Hepatocyte (in vitro differentiated cells): ENCODE measurements around the gene FBXO47. TPM values are rescaled to one million over a fixed set of nuclear protein-coding genes. Genes with fewer than 3 reads are reported as not detected.

Experiments
- DNase-seq: peaks from one replicate; pipeline ENCODE4 v3.0.0-alpha.2; 2016; ENCODE audit warnings: low spot score
- H2AFZ ChIP-seq: fragments of 200-600 bp; sonication (generic); 2 replicates; pipeline ENCODE4 v1.6.0; 2016; ENCODE audit warnings: antibody characterized with exemption, mild to moderate bottlenecking
- H3K27ac ChIP-seq: fragments of 200-600 bp; sonication (generic); 2 replicates; pipeline ENCODE4 v1.5.1; 2016; ENCODE audit warnings: mild to moderate bottlenecking
- H3K27me3 ChIP-seq: fragments of 200-600 bp; sonication (generic); 2 replicates; pipeline ENCODE4 v1.6.1; 2016
- H3K36me3 ChIP-seq: fragments of 200-600 bp; sonication (generic); replicated peaks from 2 replicates; pipeline ENCODE4 v1.5.1; 2016; ENCODE audit warnings: low read depth; ENCODE audit not compliant: insufficient read depth
- H3K4me1 ChIP-seq: fragments of 200-600 bp; sonication (generic); 2 replicates; pipeline ENCODE4 v1.5.1; 2016; ENCODE audit warnings: mild to moderate bottlenecking, moderate library complexity; ENCODE audit not compliant: insufficient read depth
- H3K4me2 ChIP-seq: fragments of 200-600 bp; sonication (generic); 2 replicates; pipeline ENCODE4 v1.6.0; 2016
- H3K4me3 ChIP-seq: fragments of 200-600 bp; sonication (generic); 2 replicates; pipeline ENCODE4 v1.5.1; 2016; ENCODE audit warnings: mild to moderate bottlenecking
- H3K79me2 ChIP-seq: fragments of 200-600 bp; sonication (generic); 2 replicates; pipeline ENCODE4 v1.6.0; 2017; ENCODE audit warnings: mild to moderate bottlenecking
- H3K9me2 ChIP-seq: fragments of 200-600 bp; sonication (generic); replicated peaks from 2 replicates; pipeline ENCODE4 v1.6.0; 2017; ENCODE audit warnings: mild to moderate bottlenecking; ENCODE audit not compliant: insufficient read depth
- H3K9me3 ChIP-seq: fragments of 200-600 bp; sonication (generic); 2 replicates; pipeline ENCODE4 v1.5.1; 2016; ENCODE audit warnings: low read depth, mild to moderate bottlenecking
- H4K20me1 ChIP-seq: fragments of 200-600 bp; sonication (generic); 2 replicates; pipeline ENCODE4 v1.6.0; 2016; ENCODE audit warnings: mild to moderate bottlenecking; ENCODE audit not compliant: insufficient read depth, poor library complexity, severe bottlenecking
- CTCF ChIP-seq: fragments of 200-600 bp; sonication (generic); IDR thresholded peaks from 2 replicates; pipeline ENCODE4 v1.5.1; 2016; ENCODE audit warnings: antibody characterized with exemption, mild to moderate bottlenecking; ENCODE audit not compliant: poor library complexity
- EZH2 ChIP-seq: fragments of 200-600 bp; sonication (generic); IDR thresholded peaks from 2 replicates; pipeline ENCODE4 v1.6.1; 2016; ENCODE audit warnings: antibody characterized with exemption, mild to moderate bottlenecking, borderline replicate concordance
- EZH2phosphoT487 ChIP-seq: fragments of 200-600 bp; sonication (generic); IDR thresholded peaks from one replicate; pipeline ENCODE4 v1.6.1; 2018; ENCODE audit warnings: antibody characterized with exemption, mild to moderate bottlenecking, low read depth, moderate library complexity; ENCODE audit not compliant: unreplicated experiment, severe bottlenecking
- WGBS: methylation state at CpG from one replicate; pipeline ENCODE4 v1.1.6; 2016; ENCODE audit warnings: low lambda C conversion rate; ENCODE audit errors: missing lambda C conversion rate; 5-methylcytosine and 5-hydroxymethylcytosine counted together
- polyA plus RNA-seq: library from polyadenylated mRNA; unstranded; fragments of >200 nt; fragmentation: Nextera tagmentation; extraction: Ambion mirVana; gene quantifications from 2 replicates; pipeline ENCODE4 v1.2.1, GENCODE V29; 2016
- total RNA-seq: library from RNA; depleted of rRNA; stranded (reverse); fragments of >200 nt; gene quantifications from 2 replicates; pipeline ENCODE4 v1.2.3, GENCODE V29; 2014

The FBXO47 gene
- total and polyA plus RNA-seq, 2 experiments from 2014 or later: not detected

DNA sequence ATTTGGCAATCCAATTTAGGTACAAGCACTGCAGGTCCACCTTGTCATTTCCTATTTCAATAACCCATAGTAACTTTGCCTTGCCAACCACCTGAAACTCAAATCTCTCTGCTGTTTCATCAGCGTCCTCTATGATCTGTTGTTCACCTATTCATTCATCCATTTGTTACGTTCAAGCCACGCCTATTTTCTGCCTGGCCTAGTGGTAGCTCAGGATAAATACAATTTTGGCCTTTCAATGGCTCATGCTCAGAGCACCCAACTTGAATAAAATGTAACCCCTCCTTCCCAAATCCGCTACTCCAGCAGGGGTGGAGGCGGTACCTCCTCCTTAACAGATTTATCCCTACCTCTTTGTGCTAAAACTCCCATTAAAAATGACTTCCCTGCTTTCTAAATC is 3.6 kb upstream of the FBXO47 start:
- 91% methylated on average over 5 of the region's 5 CpGs for WGBS
- Histone ChIP-seq H3K27me3 (no peaks in the 10 kb centered on the region), H3K4me1 (no peaks in the 10 kb centered on the region), H3K27ac (no peak overlapping the region), H4K20me1 (no peaks in the 10 kb centered on the region), H3K4me3 (no peak overlapping the region), H3K9me3 (no peaks in the 10 kb centered on the region), H3K4me2 (no peak overlapping the region), H3K79me2 (no peaks in the 10 kb centered on the region), H2AFZ (no peak overlapping the region), H3K9me2 (no peaks in the 10 kb centered on the region), H3K36me3 (no peaks in the 10 kb centered on the region)
- no peak for DNase-seq
- TF ChIP-seq EZH2 (no peak), EZH2phosphoT487 (no peak), CTCF (no peak)

- Histone ChIP-seq H3K9me2 (no peaks in the 10 kb centered on the region), H3K27me3 (no peaks in the 10 kb centered on the region), H4K20me1 (no peaks in the 10 kb centered on the region), H3K36me3 (no peaks in the 10 kb centered on the region), H3K4me3 (no peak overlapping the region), H2AFZ (no peak overlapping the region), H3K9me3 (no peaks in the 10 kb centered on the region), H3K4me2 (no peak overlapping the region), H3K27ac (no peak overlapping the region), H3K4me1 (no peaks in the 10 kb centered on the region), H3K79me2 (no peaks in the 10 kb centered on the region)
- TF ChIP-seq EZH2 (no peak), EZH2phosphoT487 (no peak), CTCF (no peak)
- WGBS: 70% methylated on average over 4 of the region's 4 CpGs
- no peak for DNase-seq
These were observed 2.9 kb upstream of the FBXO47 start for GRCh38 chr17:38970128-38970527.

GRCh38 chr17:38969281-38969680 is 2.1 kb upstream of the FBXO47 start:
- Histone ChIP-seq H3K4me2 (no peak overlapping the region), H3K4me3 (no peak overlapping the region), H3K9me2 (no peaks in the 10 kb centered on the region), H3K9me3 (no peaks in the 10 kb centered on the region), H3K4me1 (no peaks in the 10 kb centered on the region), H3K27me3 (no peaks in the 10 kb centered on the region), H2AFZ (no peak overlapping the region), H3K36me3 (no peaks in the 10 kb centered on the region), H3K79me2 (no peaks in the 10 kb centered on the region), H3K27ac (no peak overlapping the region), H4K20me1 (no peaks in the 10 kb centered on the region)
- TF ChIP-seq EZH2 (no peak), CTCF (no peak), EZH2phosphoT487 (no peak)
- DNase-seq: no peak
- WGBS: 88% methylated on average over 4 of the region's 4 CpGs

- Histone ChIP-seq H3K4me1 (no peaks in the 10 kb centered on the region), H3K9me3 (no peaks in the 10 kb centered on the region), H4K20me1 (no peaks in the 10 kb centered on the region), H3K4me3 (no peak overlapping the region), H2AFZ (no peak overlapping the region), H3K4me2 (no peak overlapping the region), H3K27ac (no peak overlapping the region), H3K36me3 (no peaks in the 10 kb centered on the region), H3K9me2 (no peaks in the 10 kb centered on the region), H3K79me2 (no peaks in the 10 kb centered on the region), H3K27me3 (no peaks in the 10 kb centered on the region)
- no peak for DNase-seq
- WGBS: 46% methylated on average over 4 of the region's 4 CpGs
- TF ChIP-seq EZH2phosphoT487 (no peak), EZH2 (no peak), CTCF (no peak)
These were observed 5.8 kb downstream of the FBXO47 start for GRCh38 chr17:38961413-38961812.
